Gastrocnemius medialis (tissue), 4 donors: ENCODE results near the gene PRND. TPM values are rescaled to one million over a fixed set of nuclear protein-coding genes. Genes with fewer than 3 reads are reported as not detected.

ENCODE experiments used
- ATAC-seq, 2 donors: fragments of 150-250 bp; one replicate each; pipeline ENCODE4 v1.9.1; 2016
- DNase-seq, 2 donors: peaks; one replicate each; pipeline ENCODE4 v3.0.0-alpha.2; 2019
- H3K27ac ChIP-seq, 4 donors: fragments of 200-600 bp; sonication (generic); 1 replicate in 1 of 4; 2 replicates in 3 of 4; pipeline ENCODE4 v1.5.1; 2016 to 2018; ENCODE audit warnings: mild to moderate bottlenecking in 2 of 4, moderate library complexity in 1 of 4
- H3K27me3 ChIP-seq, 3 donors: fragments of 200-600 bp; sonication (generic) in 2 of 3; 1 replicate in 1 of 3; 2 replicates in 2 of 3; pipeline versions ENCODE4 v1.5.1 to v1.6.0; 2016 to 2019; ENCODE audit warnings: mild to moderate bottlenecking in 1 of 3, moderate library complexity in 1 of 3
- H3K36me3 ChIP-seq, 2 donors: fragments of 200-600 bp; sonication (generic) in 1 of 2; one replicate each; pipeline ENCODE4 v1.5.1; 2017 to 2018
- H3K4me1 ChIP-seq, 2 donors: fragments of 200-600 bp; sonication (generic) in 1 of 2; one replicate each; pipeline ENCODE4 v1.5.1; 2016 to 2017; ENCODE audit warnings: mild to moderate bottlenecking in 2 of 2
- H3K4me3 ChIP-seq, 4 donors: fragments of 200-600 bp; sonication (generic) in 3 of 4; 1 replicate in 1 of 4; 2 replicates in 3 of 4; pipeline ENCODE4 v1.5.1; 2016 to 2019; ENCODE audit warnings: mild to moderate bottlenecking in 2 of 4
- H3K9me3 ChIP-seq, 3 donors: fragments of 200-600 bp; sonication (generic) in 2 of 3; 1 replicate in 1 of 3; 2 replicates in 2 of 3; pipeline ENCODE4 v1.5.1; 2016 to 2019
- POLR2A ChIP-seq, 2 donors: fragments of 450-650 bp; IDR thresholded peaks; one replicate each; pipeline ENCODE4 v1.6.1; 2017; ENCODE audit warnings: antibody characterized with exemption in 2 of 2, mild to moderate bottlenecking in 2 of 2, moderate library complexity in 2 of 2
- in situ Hi-C, 4 donors: fragments of 200-750 bp; cut with MboI; loops; one replicate each; pipeline versions ENCODE4 v1.15.0 to v1.8.0; 2017; ENCODE audit warnings: low sequenced_read_pairs in 4 of 4
- intact Hi-C: fragments of 100-400 bp; cut with DNase I; formaldehyde crosslinking; loops from one replicate; pipeline ENCODE4 v1.15.1; 2023; ENCODE audit warnings: low total_unique reads
- total RNA-seq, 4 donors: library from RNA; depleted of rRNA; stranded (reverse); fragments of >200 nt; gene quantifications; one replicate each; pipeline versions ENCODE4 v1.1.0 to v1.2.3, GENCODE V29; 2016
- TF ChIP-seq, protein P1 (sequence below), 5 experiments: fragments of 450-650 bp in 3 of 5; fragments of 200-600 bp in 2 of 5; sonication (generic) in 2 of 5; IDR thresholded peaks in 4 of 5; conservative IDR thresholded peaks in 1 of 5; 1 replicate in 4 of 5; 2 replicates in 1 of 5; pipeline ENCODE4 v1.5.1; 2016 to 2019; ENCODE audit warnings: antibody characterized with exemption in 5 of 5, mild to moderate bottlenecking in 3 of 5, moderate library complexity in 3 of 5

PRND gene, protein sequence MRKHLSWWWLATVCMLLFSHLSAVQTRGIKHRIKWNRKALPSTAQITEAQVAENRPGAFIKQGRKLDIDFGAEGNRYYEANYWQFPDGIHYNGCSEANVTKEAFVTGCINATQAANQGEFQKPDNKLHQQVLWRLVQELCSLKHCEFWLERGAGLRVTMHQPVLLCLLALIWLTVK
- not detected for total RNA-seq

DNA sequence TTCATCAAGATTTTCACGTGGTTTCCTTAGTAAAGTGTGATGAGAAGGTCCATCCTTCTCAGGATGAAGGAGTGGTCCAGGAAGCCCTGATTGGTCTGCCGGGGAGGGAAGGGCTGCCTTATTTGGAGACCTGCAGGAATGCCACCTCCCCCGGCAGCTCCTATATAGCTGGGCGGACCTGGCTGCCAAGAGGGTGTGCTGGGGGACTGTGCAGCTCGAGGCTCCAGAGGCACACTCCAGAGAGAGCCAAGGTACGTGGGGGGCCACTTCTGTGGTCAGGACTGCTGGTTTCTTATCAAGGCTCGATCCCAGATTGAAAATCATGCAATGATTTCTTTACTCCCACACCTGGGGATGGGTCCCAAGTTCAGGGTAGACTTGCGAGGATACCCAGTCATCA lies at the start of gene PRND:
TSS of gene PRND (plus strand) at position 191 of the 400 bp plus-strand sequence. CDS start 2,643 bp downstream, outside the sequence.
- Histone ChIP-seq H3K9me3 (no peaks in the 10 kb centered on the region), H3K36me3 (no peaks in the 10 kb centered on the region), H3K4me1 (peaks cover 0 to 7% of the 10 kb centered on the region in 2 donors), H3K27me3 (no peaks in the 10 kb centered on the region), H3K4me3 (peak within 1 kb of the TSS in 1 of 4 donors; percentile 3), H3K27ac (no peak within 1 kb of the TSS)
- intact Hi-C loops, result loop anchor here (2.0 kb wide), 1 partner anchor 107 kb away; no protein-coding TSS in a partner anchor
- TF ChIP-seq POLR2A (IDR thresholded peaks at IDR 0.05), result no peak
- TF ChIP-seq, protein P1, sequence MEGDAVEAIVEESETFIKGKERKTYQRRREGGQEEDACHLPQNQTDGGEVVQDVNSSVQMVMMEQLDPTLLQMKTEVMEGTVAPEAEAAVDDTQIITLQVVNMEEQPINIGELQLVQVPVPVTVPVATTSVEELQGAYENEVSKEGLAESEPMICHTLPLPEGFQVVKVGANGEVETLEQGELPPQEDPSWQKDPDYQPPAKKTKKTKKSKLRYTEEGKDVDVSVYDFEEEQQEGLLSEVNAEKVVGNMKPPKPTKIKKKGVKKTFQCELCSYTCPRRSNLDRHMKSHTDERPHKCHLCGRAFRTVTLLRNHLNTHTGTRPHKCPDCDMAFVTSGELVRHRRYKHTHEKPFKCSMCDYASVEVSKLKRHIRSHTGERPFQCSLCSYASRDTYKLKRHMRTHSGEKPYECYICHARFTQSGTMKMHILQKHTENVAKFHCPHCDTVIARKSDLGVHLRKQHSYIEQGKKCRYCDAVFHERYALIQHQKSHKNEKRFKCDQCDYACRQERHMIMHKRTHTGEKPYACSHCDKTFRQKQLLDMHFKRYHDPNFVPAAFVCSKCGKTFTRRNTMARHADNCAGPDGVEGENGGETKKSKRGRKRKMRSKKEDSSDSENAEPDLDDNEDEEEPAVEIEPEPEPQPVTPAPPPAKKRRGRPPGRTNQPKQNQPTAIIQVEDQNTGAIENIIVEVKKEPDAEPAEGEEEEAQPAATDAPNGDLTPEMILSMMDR (IDR thresholded peaks at IDR 0.05 in 4 of 5, conservative IDR thresholded peaks at IDR 0.05 in 1 of 5), result no peak
- in situ Hi-C loops, result no loop called here
- ATAC-seq (no peak), DNase-seq (no peak)

DNA sequence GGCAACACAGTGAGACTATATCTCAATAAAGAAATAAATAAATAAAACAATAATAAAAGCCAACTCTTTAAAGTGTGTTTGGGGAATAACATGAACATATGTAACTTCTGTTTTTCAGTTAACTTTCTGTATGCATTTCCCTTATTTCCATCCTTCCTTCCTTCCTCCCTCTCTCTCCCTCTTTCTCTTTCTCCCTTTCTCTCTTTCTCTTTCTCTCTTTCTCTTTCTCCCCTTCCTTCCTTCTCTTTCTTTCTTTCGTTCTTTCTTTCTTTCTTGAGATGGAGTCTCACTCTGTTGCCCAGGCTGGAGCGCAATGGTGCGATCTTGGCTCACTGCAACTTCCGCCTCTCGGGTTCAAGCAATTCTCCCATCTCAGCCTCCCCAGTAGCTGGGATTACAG lies 48.8 kb upstream of the PRND start:
- intact Hi-C loops, result no loop called here
- no peaks in the 10 kb centered on the region for H3K36me3 ChIP-seq
- no peak overlapping the region for H3K4me3 ChIP-seq
- no peaks in the 10 kb centered on the region for H3K9me3 ChIP-seq
- no peaks in the 10 kb centered on the region for H3K4me1 ChIP-seq
- no peak overlapping the region for H3K27ac ChIP-seq
- TF ChIP-seq, protein P1 (IDR thresholded peaks at IDR 0.05 in 4 of 5, conservative IDR thresholded peaks at IDR 0.05 in 1 of 5), result no peak
- TF ChIP-seq POLR2A (IDR thresholded peaks at IDR 0.05), result no peak
- DNase-seq (no peak), ATAC-seq (no peak)
- no peaks in the 10 kb centered on the region for H3K27me3 ChIP-seq
- in situ Hi-C loops, result no loop called here

DNA sequence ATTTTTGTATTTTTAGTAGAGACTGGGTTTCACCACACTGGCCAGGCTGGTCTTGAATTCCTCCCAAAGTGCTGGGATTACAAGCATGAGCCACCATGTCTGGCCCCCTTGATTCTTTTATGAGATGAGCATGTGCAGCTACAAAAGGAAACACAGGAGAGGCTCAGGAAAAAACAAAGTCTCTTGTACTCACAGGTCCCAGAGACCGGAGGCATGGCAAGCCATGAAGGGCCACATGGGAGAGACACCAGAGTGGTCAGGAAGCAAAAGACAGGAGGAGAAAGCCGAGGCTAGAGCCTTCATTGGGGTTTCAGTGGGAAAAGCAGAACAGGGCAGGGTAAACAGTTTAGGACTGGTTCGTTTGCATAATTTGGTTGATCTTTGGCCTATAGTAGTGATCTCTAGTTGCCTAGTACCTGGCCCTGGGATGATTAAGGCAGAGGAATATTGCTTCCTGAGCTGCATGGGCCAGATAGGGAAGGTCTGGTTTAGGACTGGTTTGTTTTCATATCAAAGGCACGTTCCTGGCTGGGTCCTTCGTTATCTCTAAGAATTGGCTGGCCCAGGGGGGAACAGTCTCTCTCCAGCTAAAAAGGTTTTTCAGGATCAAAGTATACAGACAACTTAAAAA lies 48.2 kb upstream of the PRND start:
- DNase-seq, result no peak
- Histone ChIP-seq H3K27ac (no peak overlapping the region), H3K4me3 (no peak overlapping the region), H3K4me1 (no peaks in the 10 kb centered on the region), H3K36me3 (no peaks in the 10 kb centered on the region), H3K27me3 (no peaks in the 10 kb centered on the region), H3K9me3 (no peaks in the 10 kb centered on the region)
- in situ Hi-C loops, result no loop called here
- no peak for ATAC-seq
- intact Hi-C loops, result no loop called here
- no peak for TF ChIP-seq POLR2A (IDR thresholded peaks at IDR 0.05)
- TF ChIP-seq, protein P1 (IDR thresholded peaks at IDR 0.05 in 4 of 5, conservative IDR thresholded peaks at IDR 0.05 in 1 of 5), result no peak

DNA sequence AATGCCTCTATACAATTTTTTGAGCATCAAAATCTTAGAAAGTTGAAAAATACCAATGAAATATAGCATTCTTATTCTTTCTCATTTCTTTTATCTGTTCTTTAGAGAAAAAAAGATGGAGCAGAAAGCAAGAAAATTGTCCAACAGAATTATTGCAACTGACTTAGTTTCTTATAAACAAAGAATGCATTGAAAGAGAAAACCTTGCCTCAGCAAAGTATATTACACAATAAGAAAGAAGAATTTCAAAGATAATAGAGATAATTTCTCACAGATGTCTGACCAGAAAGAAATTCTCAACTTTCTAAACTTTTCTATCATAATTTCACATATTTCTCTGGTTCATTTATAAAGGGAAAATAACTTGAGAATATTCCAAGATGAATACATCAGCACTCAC lies 47.0 kb upstream of the PRND start:
- ATAC-seq (no peak), DNase-seq (no peak)
- intact Hi-C loops (no loop called here), in situ Hi-C loops (no loop called here)
- Histone ChIP-seq H3K27me3 (no peaks in the 10 kb centered on the region), H3K4me3 (no peak overlapping the region), H3K9me3 (no peaks in the 10 kb centered on the region), H3K36me3 (no peaks in the 10 kb centered on the region), H3K4me1 (no peaks in the 10 kb centered on the region), H3K27ac (no peak overlapping the region)
- no peak for TF ChIP-seq POLR2A (IDR thresholded peaks at IDR 0.05)
- TF ChIP-seq, protein P1 (IDR thresholded peaks at IDR 0.05 in 4 of 5, conservative IDR thresholded peaks at IDR 0.05 in 1 of 5), result no peak
